ENCODE measurements around the gene CDCA4.

- TF ChIP-seq CTCF (IDR thresholded peaks at IDR 0.05) (no peak), ZFX (IDR thresholded peaks at IDR 0.05; ENCODE audit: borderline replicate concordance) (no peak)
Measured at GRCh38 chr14:104973385-104974145, 47.3 kb downstream of the CDCA4 start.

All from 22Rv1 (cell line).